ENCODE measurements around the gene OTOGL.
A peak's percentile ranks its signal among the peaks of the same experiment; 100 is the strongest.
"Not testable (repeated sequence)": the region's sequence is repeated elsewhere in the genome, so short reads cannot be mapped to it uniquely, and the experiment has no call there.

OTOGL gene, protein sequence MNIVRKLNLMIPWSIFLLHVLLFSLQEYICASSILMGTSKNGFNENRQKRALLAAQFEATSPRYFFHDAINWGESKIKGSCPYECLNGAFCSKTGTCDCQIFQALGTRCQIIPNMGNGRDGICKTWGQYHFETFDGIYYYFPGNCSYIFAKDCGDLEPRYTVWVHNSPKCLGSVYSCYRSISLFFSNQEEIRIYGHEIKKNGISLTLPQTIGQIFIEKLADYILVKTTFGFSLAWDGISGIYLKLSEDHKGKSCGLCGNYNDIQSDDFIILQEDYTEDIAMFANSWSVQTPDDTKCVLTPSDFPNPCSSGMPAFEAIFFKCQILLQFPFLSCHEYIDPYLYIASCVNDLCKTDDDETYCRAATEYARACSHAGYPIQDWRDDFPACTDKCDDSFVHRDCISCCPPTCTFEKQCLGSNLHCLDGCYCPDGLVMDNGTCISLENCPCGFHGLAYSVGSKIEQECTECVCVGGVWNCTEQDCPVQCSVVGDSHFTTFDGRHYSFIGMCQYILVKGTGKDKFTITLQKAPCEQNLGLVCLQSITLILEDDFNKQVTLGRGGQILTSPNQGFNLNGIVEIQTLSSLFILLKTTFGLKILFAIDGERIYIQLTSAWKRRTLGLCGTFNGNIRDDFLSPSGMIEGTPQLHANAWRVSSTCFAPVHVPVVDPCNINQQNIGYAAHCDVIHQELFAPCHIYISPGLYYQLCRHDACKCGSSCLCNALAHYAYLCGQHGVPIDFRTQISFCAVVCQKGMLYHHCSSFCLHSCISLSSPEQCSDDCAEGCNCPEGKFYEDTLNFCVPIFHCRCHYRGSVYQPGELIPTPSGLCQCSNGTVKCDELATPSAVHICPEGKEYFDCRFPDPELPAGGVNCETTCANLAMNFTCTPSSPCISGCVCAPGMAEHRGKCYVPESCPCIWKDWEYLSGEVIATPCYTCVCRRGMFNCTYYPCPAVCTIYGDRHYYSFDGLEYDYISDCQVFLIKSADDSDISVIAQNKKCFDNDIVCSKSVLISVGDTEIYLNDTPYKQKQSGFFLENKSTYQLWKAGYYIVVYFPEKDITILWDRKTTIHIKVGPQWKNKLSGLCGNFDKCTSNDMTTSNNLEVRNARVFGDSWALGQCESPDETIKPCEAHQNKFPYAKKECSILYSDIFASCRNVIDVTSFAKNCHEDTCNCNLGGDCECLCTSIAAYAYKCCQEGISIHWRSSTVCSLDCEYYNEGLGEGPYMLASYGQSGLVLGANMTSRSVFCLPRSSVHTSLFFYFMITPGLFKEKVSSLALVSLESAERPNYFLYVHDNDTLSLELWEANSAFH (N-terminal part only)

DNA sequence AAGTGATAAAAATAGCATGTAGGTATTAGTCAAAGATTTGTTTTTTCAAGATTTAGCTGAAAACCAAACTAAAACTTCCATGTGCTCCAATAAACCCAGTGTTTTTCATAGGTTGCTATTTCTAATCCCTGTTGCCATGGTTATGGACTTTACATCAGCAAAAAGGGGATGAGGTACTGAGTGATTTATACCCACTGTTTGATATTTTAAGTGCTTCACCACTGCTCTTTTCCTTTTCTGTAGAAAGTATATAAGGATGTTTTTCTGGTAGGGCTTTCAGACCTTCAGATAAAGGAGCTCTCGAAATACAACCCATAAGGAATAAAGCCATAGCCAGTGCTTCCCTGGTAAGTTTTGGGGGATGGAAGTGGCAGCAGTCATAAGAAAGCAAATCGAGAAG is at the start of gene OTOGL:
OTOGL (plus strand) TSS at position 279 of the 400 bp plus-strand sequence. CDS start 109,895 bp downstream, outside the sequence.
- DNase-seq (ENCODE audit: low spot score): no peak

DNA sequence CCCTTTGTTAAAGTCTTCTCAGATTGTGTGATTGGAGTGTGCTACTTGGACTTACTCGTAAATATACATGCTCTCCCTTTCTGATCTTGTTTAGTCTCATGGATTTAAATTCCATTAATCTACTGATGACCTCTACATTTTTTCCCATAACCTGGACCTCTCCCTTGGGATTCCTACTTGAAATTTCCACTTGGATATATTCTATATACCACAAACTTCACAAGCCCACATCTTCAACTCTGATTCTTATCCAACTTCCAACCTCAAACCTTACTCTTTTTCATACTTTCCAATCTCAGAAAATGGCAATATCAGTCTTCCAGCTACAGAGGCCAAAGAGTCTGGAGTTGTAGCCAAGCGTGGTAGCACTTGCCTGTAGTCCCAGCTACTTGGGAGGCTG is 49.1 kb upstream of the OTOGL start:
- DNase-seq (ENCODE audit: low spot score): no peak

DNA sequence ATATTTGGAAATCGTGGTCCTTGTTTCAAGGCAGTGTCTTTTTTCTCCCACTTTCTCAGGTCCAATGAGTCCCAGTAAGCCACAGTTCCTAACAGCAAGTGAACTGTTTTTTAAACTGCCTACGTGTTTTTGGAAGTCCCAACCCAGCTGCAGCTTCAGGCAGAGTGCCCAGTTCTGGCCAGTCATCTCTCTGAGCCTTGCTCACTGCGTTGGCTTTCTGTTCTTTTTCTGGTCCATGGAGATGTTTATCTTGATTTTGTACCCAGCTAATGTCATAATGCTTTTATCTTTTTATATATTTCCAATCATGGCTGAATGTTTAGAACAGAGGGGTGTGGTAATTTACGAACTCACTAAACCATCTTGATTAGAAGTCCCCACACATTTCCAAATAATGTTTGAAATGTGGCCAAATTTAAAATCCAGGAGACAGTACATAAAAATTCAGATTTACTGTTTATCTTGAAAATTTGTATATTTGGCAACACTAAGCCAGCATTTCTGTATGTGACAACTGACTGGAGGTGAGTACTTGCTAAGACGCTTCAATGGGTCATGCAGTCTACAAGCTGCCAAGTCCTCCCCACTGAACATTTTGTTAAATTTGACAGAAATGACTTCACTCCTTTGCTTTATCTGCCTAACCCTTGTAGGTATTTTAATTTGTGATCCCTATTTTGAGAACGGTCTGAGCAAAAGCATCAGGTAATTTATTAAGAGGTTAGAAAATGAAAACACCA is 46.1 kb upstream of the OTOGL start:
- DNase-seq (ENCODE audit: low spot score): no peak

DNA sequence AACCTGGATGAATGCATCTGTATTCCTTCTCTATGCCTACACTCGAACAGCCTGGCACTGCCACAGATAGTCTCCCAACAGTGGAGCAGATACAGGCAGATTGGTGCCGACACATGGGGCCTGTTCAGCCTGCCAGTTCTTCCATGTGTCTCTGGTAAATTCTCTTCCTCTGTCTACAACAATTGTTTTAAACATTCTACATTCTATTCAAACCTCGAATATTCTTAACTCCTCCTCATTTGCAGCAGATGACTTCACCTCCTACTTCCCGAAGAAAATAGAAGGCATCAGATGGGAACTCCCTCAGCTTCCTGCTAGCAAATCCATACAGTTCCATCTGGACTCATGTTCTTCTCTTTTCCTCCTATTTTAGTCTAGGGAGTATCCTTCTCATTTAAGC is 43.1 kb upstream of the OTOGL start:
- no peak for DNase-seq (ENCODE audit: low spot score)

DNA sequence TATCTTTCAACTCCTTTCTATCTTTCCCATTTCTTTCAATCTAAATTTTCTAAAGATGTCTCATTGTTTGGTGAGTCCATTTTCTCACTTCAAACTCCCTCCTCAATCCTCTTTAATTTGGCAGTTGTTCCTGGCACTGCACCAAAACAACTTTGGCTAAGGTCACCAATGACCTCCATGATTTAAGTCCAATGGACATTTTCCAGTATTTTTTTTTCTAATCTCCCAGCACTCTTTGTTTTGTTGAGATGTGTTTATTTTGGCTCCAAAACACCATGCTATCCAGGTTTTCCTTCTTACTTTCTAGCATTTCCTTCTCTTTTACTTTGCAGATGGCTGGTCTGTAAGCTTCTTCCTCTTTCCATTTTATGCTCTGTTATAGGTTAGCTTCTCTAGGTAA is 42.5 kb upstream of the OTOGL start:
- DNase-seq (ENCODE audit: low spot score): no peak

DNA sequence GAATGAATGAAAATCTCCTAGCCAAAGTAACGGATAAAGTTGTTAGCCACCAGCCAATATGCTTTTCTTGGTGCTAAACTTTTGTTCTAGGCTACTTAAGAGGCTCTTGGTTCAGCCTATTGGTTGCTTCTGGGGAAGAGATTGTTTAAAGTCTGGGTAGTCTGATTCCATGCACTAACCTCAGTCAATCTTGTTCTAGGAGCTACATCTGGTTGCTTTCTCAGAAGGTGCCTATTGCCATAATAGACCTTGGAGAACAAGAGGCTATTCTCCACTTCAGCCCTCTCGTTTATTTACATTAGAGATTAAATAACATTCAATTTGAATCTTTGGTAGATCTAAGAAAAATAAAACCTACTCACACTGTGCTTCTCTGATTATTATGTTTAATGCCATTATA is 40.8 kb upstream of the OTOGL start:
- no peak for DNase-seq (ENCODE audit: low spot score)

DNA sequence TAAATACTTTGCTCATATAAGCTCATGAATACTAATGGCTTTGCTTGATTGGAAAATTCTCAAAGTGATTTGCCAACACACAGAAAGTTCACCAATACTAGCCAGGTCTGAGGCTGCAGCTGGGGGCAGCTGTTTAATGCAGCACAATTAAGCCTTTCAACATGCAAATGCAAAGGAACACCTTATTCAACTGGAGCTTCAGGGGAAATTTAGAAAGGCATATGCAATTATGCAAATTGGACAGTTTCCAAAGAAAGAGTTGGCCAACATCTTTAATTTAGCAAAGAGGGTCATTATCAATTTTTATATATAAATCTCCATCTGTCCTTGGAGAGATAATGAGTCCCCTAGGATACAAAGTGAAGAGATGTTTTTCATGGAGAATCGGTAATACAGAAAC is 40.2 kb upstream of the OTOGL start:
- DNase-seq (ENCODE audit: low spot score): no peak

DNA sequence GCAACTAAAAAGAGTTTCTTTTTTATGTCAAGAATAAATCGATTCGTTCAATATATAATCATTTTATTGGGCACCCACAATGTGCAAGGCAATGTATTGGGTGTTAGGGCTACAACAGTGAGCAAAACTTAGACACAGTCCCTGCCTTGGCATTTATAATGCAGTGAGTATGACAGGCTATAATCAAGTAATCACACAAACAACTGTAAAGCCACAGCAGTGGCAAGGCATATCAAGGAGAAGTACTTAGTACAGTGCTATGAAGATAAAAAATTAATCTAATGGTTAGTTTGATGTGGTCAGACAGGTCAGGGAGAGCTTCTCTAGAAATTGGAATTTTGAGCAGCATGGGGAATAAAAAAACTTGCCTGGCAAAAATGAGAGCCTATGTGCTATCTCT is 39.5 kb upstream of the OTOGL start:
- no peak for DNase-seq (ENCODE audit: low spot score)

DNA sequence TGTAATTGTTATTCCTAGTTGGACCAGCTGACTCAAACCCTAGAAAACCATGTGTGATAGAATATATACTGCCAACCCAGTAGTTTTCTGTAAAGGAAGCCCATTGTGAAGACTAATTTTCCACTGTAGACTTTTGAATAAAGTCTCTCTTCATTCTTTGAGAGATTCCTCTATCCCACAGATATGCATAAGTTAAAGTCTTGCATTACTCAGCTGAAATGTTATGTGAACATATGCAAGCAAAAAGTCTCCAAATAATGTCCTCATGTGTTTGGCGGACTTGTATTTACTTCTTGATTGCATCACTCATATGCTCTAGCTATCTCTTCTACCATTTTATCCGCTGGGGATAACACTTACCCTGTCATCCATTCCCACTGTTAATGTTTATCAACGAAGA is 35.1 kb upstream of the OTOGL start:
- no peak for DNase-seq (ENCODE audit: low spot score)

DNA sequence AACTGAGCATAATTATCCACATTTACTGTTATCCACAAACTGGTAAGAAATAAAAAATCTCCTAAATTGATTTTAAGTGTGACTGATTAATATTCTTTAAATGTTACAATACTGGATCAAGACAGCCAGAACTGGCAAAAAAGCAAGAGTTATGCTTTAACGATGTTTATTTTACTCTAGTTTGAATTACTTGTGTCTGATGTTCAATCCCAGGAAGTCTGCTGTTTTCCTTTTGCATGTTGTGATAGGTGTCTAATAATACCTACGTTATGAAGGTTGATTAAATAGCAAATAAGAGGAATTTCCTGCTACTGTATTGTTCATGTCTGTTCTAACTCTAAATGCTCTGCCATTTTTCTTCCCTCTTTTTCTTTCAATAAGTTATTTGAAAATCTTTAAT is 34.4 kb upstream of the OTOGL start:
- no peak for DNase-seq (ENCODE audit: low spot score)

DNA sequence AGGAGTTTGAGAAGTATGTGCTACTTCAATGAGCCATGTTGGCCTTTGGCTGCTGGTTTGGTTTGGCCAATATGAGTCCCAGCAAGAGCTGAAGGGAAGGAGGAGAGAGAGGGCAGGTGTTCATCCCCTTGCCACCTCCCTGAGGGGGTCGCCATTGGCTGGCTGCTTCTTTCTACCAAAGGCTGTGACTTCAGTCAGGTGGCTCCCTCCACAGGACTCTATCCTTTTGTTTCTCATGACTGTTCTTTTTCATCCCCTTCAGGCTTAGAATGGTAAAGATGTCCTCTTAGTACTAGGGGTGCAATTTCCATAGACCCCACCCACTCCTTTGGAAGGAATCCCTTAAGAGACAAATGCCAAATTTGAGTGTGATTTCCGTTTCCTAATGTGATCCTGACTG is 31.2 kb upstream of the OTOGL start:
- no peak for DNase-seq (ENCODE audit: low spot score)

DNA sequence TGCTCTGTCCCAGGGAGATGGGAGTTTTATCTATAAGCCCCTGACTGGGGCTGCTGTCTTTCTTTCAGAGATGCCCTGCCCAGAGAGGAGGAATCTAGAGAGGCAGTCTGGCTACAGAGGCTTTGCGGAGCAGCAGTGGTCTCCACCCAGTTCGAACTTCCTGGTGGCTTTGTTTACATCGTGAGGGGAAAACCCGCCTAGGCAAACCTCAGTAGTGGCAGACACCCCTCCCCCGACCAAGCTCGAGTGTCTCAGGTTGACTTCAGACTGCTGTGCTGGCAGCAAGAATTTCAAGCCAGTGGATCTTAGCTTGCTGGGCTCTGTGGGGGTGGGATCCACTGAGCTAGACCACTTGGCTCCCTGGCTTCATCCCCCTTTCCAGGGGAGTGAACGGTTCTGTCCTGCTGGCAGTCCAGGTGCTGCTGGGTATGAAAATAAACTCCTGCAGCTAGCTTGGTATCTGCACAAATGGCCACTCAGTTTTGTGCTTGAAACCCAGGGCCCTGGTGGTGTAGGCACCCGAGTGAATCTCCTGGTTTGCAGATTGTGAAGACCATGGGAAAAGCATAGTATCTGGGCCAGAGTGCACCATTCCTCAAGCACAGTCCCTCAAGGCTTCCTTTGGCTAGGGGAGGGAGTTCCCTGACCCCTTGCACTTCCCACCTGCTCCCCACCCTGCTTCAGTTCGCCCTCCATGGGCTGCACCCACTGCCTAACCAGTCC is 15.3 kb upstream of the OTOGL start:
- DNase-seq (ENCODE audit: low spot score): not testable (repeated sequence)

DNA sequence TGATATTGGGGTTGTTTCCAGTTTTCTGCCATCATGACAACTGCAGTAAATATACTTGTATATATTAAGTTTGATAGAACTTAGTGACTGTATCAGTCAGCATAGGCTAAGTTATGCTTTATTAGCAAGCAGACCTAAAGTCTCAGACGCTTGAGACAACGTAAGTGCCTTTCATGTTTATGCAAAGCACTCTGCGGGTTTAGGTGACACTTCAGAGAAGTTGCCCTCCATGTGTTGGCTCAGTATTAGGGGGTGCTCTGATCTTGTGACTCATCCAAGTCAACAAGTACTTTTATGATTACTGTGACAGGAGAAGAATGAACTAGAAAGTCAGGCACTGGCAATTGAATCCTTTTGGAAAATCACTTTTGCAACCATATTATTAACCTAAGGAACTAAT is 13.3 kb upstream of the OTOGL start:
- DNase-seq (ENCODE audit: low spot score): no peak

DNA sequence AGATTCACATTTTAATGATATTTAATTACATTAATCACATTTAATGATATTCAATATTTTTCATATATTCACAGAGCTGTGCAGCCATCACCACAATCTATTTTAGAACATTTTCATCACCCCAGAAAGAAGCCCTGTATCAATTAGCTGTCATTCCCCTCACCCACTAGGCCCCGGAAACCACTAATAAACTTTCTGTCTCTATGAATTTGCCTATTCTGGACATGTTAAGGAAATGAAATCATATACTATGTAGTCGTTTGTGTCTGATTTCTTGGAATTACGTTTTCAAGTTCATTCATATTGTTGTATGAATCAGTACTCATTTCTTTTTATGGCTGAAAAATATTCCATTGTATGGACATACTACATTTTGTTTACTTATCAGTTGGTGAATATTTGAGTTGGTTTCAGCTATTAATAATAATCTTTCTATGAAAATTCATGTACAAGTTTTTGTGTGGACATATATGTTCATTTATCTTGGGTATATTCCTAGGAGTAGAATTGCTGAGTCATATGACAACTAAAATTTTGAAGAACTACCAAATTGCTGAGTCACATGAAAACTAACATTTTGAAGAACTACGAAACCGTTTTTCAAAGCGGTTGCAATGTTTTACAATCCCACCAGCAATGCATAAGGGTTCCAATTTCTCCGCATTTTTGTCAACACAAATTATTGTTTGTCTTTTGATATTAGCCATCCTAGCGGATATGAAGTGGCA is 11.7 kb upstream of the OTOGL start:
- DNase-seq (ENCODE audit: low spot score): no peak

DNA sequence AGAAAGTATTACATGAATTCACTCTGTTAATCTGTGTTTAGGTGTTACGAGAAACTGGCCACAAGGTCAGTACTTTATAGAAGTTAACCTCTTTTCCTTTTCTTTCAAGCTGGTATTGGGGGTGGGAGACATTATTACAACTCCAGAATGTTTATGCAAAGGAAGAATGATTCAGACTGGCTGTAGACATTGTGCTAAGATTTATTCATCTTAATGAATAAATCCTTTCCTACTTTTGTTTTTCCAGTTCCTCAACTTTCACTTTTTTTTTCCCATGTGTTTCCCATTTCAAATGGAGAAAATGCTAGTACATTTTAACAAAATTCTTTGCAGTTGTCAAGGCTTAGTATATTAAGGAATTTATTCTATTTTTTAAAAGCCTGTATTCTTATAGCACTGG is 1.3 kb downstream of the OTOGL start:
- DNase-seq (ENCODE audit: low spot score): no peak

DNA sequence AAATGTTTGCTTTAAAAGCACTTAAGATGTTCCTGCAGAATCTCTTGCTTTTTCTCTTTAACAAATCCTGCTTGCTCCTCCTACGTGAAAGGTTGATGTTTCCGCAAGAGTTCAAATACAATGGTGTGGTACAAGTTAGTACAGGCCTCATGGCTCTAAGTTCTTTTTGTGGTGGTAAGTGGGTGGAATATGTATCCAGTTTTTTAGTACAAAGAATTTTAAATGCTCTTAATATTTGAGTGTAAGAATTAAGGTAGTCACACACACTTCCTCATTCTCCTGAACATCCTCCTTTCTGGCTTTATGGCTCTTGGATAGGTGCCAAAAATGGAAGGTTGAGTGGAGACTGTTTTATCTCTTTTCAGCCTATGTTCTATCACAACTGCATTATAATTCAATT is 1.8 kb downstream of the OTOGL start:
- DNase-seq (ENCODE audit: low spot score): peak; percentile 46

DNA sequence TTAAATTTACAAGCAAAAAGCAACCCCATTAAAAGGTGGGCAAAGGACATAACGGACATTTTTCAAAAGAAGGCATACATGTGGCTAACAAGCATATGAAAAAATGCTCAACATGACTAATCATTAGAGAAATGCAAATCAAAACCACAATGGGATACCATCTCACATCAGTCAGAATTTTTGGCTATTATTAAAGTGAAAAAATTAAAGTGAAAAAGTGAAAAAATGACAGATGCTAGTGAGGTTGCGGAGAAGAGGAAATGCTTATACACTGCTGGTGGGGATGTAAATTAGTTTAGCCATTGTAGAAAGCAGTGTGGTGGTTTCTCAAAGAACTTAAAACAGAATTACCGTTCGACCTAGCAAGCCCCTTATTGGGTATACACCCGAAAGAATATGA is 7.9 kb downstream of the OTOGL start:
- no peak for DNase-seq (ENCODE audit: low spot score)

DNA sequence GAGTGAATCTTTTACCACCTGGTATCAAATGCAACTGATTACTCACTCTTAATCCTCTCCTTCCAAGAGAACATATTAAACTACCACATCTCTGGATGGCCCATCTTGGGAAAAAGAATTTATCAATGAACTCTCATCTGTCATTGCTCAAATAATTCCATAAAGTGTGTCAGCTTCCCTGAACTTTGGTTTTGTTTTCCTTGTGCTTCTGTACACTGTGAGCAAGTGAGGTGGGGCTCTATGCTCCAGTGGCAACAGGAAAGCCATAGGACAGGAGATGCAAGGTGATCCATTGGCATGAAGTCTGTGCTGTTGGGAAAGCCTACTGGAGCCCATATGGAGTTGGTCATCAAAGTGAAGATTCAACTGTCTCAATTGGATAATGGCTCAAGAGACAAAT is 17.4 kb downstream of the OTOGL start:
- DNase-seq (ENCODE audit: low spot score): no peak

DNA sequence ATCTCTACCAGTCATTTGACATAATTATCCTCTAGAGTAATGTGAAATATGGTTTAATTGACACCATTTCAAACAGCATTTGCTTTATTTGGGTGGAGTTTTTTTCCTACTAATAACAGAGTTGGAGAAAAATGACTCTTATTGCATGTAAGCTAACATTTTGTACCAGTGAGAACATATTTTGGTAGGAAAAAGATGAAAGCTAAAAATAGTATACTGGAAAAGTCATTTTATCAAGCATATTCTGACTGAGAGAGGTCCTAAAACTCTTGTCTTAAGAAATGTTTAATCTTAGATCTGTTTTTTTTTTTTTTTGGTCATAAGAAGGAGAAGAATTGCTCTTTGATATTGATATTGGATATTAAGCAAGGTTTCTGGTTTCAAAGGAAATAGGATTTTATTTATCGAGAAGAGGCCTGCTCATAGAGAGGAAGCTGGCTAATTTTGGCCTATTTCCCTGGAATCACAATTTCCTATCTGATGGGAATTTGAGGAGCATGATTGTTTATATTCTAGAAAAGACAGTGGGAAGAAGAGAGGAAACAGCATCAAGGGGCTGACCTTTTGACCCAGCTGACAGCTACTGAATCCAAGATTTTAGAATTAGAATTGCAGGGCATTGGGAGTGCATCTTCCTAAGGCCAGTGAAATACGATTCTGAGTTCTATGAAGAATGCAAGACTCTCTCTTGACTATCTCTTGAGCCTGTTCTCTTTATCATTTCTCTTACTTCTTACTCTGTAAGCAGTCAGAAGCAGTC is 19.4 kb downstream of the OTOGL start:
- DNase-seq (ENCODE audit: low spot score): no peak

DNA sequence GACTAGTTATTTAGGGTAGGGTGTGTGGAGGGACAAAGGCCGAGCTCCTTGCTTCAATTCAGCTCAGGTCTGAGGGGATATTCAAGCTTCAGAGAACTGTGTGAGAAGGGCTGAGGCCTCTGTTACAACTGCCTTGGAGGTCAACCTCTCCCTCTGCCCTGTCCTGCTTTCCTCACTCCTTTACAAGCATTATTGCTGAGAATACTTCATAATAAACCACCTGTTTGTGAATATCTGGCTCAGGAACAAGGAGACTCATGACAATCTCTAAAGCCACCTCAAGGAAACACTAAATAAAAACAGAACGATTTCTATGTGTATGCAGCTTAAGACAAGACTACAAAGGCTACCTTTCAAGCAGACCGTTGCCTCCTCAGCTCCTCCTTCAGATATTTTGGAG is 21.7 kb downstream of the OTOGL start:
- DNase-seq (ENCODE audit: low spot score): no peak
